ENCODE data around the gene REEP5. TPM values are rescaled to one million over a fixed set of nuclear protein-coding genes. Genes with fewer than 3 reads are reported as not detected.

Gene REEP5
- total and polyA plus RNA-seq, 2 of the 8 experiments (the other 6 are each of a cell fraction or from before 2014, with no cell fraction given), result 58.3 to 94.3 TPM

DNA sequence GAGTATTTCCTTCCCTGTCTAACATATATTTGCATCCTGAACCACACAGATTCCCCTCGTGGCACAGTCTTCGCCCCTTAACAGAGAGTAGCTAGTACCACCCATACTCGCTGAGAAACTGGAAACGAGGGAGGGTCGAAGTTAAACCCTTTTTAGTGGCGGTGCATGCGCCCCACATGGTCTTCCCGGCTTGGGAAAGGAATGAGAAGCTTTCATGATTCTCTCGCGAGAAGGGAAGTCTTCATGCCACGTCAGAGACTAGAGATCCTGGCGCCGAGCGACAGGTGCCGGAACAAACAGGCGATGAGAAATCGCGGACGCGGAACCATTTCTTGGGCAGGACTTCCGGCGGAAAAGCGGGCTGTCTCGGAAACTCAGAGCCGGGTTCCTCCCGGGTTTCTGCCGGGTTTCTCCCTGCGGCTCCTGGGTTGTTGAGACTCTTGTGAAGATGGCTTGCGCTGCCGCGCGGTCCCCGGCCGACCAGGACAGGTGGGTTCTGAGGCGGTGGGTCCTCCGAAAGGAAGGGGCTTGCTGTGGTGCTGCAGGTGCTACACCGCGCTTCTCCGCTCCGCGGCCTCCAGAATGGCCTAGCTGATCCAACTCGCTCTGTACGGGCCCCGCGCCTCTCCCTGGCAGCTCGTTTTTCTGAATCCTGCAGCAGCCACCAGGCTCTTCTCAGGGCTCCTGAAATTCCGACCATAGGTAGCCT lies 60.9 kb downstream of the REEP5 start, which contains the start of gene SRP19:
SRP19 (plus strand) TSS at position 359 of the 709 bp plus-strand sequence; CDS start at position 449, 90 bp downstream.
- H2BK15ac ChIP-seq (ENCODE audit: low read length), result no peak within 1 kb of the TSS
- POLR2A ChIA-PET (ENCODE audit: partially characterized antibody), result interaction anchor here (0.6 to 2.4 kb wide), 18 partner anchors 9 to 214 kb away, joined by 3 to 12 read pairs (median 3); partner anchors contain the start of genes DCP2 and REEP5
- peak within 1 kb of the TSS; percentile 59; the same call in 1 of the 2 replicates for H3K27ac ChIP-seq (ENCODE audit: low read depth, low read length)
- no peak within 1 kb of the TSS for H2BK20ac ChIP-seq (ENCODE audit: low read length)
- H3K36me3 ChIP-seq (ENCODE audit: control insufficient read depth in 2 of 4, insufficient read depth in 4 of 4, low read length in 3 of 4), result peaks cover 4 to 33% (median 10%) of the 10 kb centered on the region in 4 experiments; a peak in 7 of 8 replicates
- peak within 1 kb of the TSS; percentile 96; the same call in 1 of the 2 replicates for H4K8ac ChIP-seq (ENCODE audit: extremely low read depth, insufficient read depth, low read length)
- peaks cover 11 to 33% of the 10 kb centered on the region in 2 experiments; a peak in 3 of 4 replicates for H3K79me2 ChIP-seq (ENCODE audit: control insufficient read depth in 1 of 2, insufficient read depth in 2 of 2, low read length in 2 of 2)
- H3K9ac ChIP-seq (replicated peaks in 1 of 4; ENCODE audit: extremely low read depth in 1 of 4, low read depth in 3 of 4, low read length in 3 of 4), result peak within 1 kb of the TSS; percentile 85 to 98 (median 92)
- H4K20me1 ChIP-seq (replicated peaks in 1 of 2; ENCODE audit: control insufficient read depth in 1 of 2, insufficient read depth in 2 of 2, low read length in 2 of 2), result peaks cover 0 to 2% of the 10 kb centered on the region in 2 experiments
- H3K56ac ChIP-seq (replicated peaks; ENCODE audit: insufficient read length, low read depth, low read length), result peak within 1 kb of the TSS; percentile 73
- 4% methylated on average over 47 of the region's 47 CpGs; no CpG with 5 or more reads in 1 of the 2 experiments for WGBS, 2 experiments (ENCODE audit: extremely low coverage in 1 of 2, insufficient coverage in 1 of 2, insufficient read length in 1 of 2, insufficient replicate concordance in 2 of 2, low coverage in 1 of 2, low lambda C conversion rate in 2 of 2, missing lambda C conversion rate in 1 of 2)
- FAIRE-seq, result peak; percentile 92
- H2BK5ac ChIP-seq (ENCODE audit: low read depth, low read length), result peak within 1 kb of the TSS; percentile 80
- no peak within 1 kb of the TSS for H4K91ac ChIP-seq (replicated peaks; ENCODE audit: insufficient read length, low read length)
- no peak within 1 kb of the TSS for H2BK120ac ChIP-seq (replicated peaks; ENCODE audit: low read depth, low read length)
- peak within 1 kb of the TSS; percentile 90 to 96 (median 93) for H3K4me3 ChIP-seq (ENCODE audit: extremely low read depth in 1 of 4, insufficient read depth in 2 of 4, low read depth in 3 of 4, low read length in 4 of 4)
- H3K23ac ChIP-seq (ENCODE audit: insufficient read length), result no peak within 1 kb of the TSS
- H3K79me1 ChIP-seq (ENCODE audit: low read depth, low read length), result no peaks in the 10 kb centered on the region
- DNase-seq (ENCODE audit: low read depth in 1 of 2, low spot score in 2 of 2), result peak; percentile 90 to 92
- H3K27me3 ChIP-seq (replicated peaks in 1 of 4; ENCODE audit: control insufficient read depth in 3 of 4, extremely low read depth in 1 of 4, insufficient read depth in 3 of 4, low read length in 3 of 4), result no peaks in the 10 kb centered on the region; a peak in 2 of 7 replicates
- H2AFZ ChIP-seq (ENCODE audit: low read length), result peak within 1 kb of the TSS; percentile 96
- H2BK12ac ChIP-seq (ENCODE audit: low read depth, low read length), result no peak within 1 kb of the TSS; the same call in 1 of the 2 replicates
- no peak within 1 kb of the TSS for H3K4ac ChIP-seq (replicated peaks; ENCODE audit: insufficient read length, low read depth, low read length)
- H3K18ac ChIP-seq (ENCODE audit: extremely low read depth, low read length), result peak within 1 kb of the TSS; percentile 76
- H3K4me1 ChIP-seq (replicated peaks in 1 of 4; ENCODE audit: control insufficient read depth in 3 of 4, insufficient read depth in 4 of 4, low read length in 3 of 4), result peaks cover 0 to 9% (median 5%) of the 10 kb centered on the region in 4 experiments; a peak in 5 of 7 replicates
- H3K23me2 ChIP-seq (ENCODE audit: low read depth, low read length), result 0 out of 2 replicates have a peak, but pooled peaks cover 3% of the 10 kb centered on the region
- H3K14ac ChIP-seq (ENCODE audit: insufficient read length), result no peak within 1 kb of the TSS
- 0 out of 2 replicates have a peak within 1 kb of the TSS, but pooled peaks have one; percentile 43 for H2AK5ac ChIP-seq (ENCODE audit: low read depth, low read length)
- no peaks in the 10 kb centered on the region for H3K9me3 ChIP-seq (ENCODE audit: insufficient read depth in 2 of 2, low read depth in 1 of 2, low read length in 1 of 2)
- peak within 1 kb of the TSS; percentile 58 to 77 for H3K4me2 ChIP-seq (ENCODE audit: insufficient read depth in 1 of 2, low read depth in 2 of 2, low read length in 2 of 2)
- CTCF ChIA-PET (ENCODE audit: partially characterized antibody), result interaction anchor here (1.0 to 4.1 kb wide), 2 partner anchors 13 to 15 kb away, joined by 3 to 20 read pairs; no protein-coding TSS in a partner anchor
- H4K5ac ChIP-seq (ENCODE audit: insufficient read length, low read depth, low read length), result peak within 1 kb of the TSS; percentile 47
- no peak for TF ChIP-seq JUND (IDR thresholded peaks at IDR 0.05; ENCODE audit: low read length)
- no peak for TF ChIP-seq POU5F1 (IDR thresholded peaks at IDR 0.05; ENCODE audit: low read depth, low read length)
- no peak for TF ChIP-seq CEBPB (IDR thresholded peaks at IDR 0.05; ENCODE audit: low read depth, low read length)
- peak; percentile 91 for TF ChIP-seq ASH2L (IDR thresholded peaks at IDR 0.05; ENCODE audit: low read length)
- TF ChIP-seq TBP (IDR thresholded peaks at IDR 0.05; ENCODE audit: low read depth, low read length), result peak; percentile 71
- peak; percentile 41 for TF ChIP-seq TAF7 (optimal IDR thresholded peaks at IDR 0.05; ENCODE audit: borderline replicate concordance, low read depth, low read length)
- no peak for TF ChIP-seq EGR1 (IDR thresholded peaks at IDR 0.05; ENCODE audit: borderline replicate concordance, low read depth, low read length)
- TF ChIP-seq SIN3A (conservative IDR thresholded peaks at IDR 0.05 in 1 of 2, IDR thresholded peaks at IDR 0.05 in 1 of 2; ENCODE audit: low read depth in 1 of 2, low read length in 2 of 2), result peak; percentile 22 to 82; a peak in 2 of 4 replicates
- no peak for TF ChIP-seq CBX5 (IDR thresholded peaks at IDR 0.05; ENCODE audit: low read depth, low read length)
- peak; percentile 93 for TF ChIP-seq TCF12 (IDR thresholded peaks at IDR 0.05; ENCODE audit: low read depth, low read length)
